GM12878 (cell line): Measurements from ENCODE around the gene CERCAM. TPM values are rescaled to one million over a fixed set of nuclear protein-coding genes. Genes with fewer than 3 reads are reported as not detected.
A peak's percentile ranks its signal among the peaks of the same experiment; 100 is the strongest.

Experiments used
- ATAC-seq: fragments of 200-7000 bp; cut with Tn5 transposase; 3 replicates; pipeline ENCODE4 v1.9.1; 2020; ENCODE audit warnings: mild to moderate bottlenecking, moderate library complexity
- BruUV-seq: library from RNA; stranded (reverse); fragments of 400-500 nt; replicated peaks from 2 replicates; lab custom pipeline; 2021; lab: Mats Ljungman, UMichigan
- CTCF ChIA-PET: fragments of 300-600 bp; sonication (Branson Sonifier 250); formaldehyde crosslinking; extraction: SDS; loops from one replicate; lab custom pipeline; 2021; ENCODE audit warnings: inconsistent platforms; lab: Yijun Ruan, JAX
- POLR2A ChIA-PET: fragments of 350-600 bp; formaldehyde crosslinking; extraction: SDS; loops from one replicate; lab custom pipeline; 2021; ENCODE audit warnings: inconsistent platforms; lab: Charles Lee
- RAD21 ChIA-PET: fragments of 300-600 bp; sonication (Branson Sonifier 250); formaldehyde crosslinking; loops from one replicate; lab custom pipeline; 2023; ENCODE audit warnings: antibody characterized with exemption; ENCODE audit not compliant: unreplicated experiment; lab: Charles Lee
- SMC1A ChIA-PET: fragments of 300-600 bp; sonication (Branson Sonifier 250); formaldehyde crosslinking; loops from one replicate; lab custom pipeline; 2023; ENCODE audit not compliant: unreplicated experiment, uncharacterized antibody; lab: Charles Lee
- DNase-seq: peaks from one replicate; pipeline ENCODE4 v3.0.0-alpha.2; 2011; ENCODE audit warnings: low read depth, low spot score
- FAIRE-seq: peaks from 3 replicates; lab custom pipeline; 2011; peaks lifted over from hg19 to GRCh38; lab: Jason Lieb, UNC
- H2AFZ ChIP-seq: 2 replicates; pipeline ENCODE4 v1.6.0; 2011; ENCODE audit warnings: low read depth, low read length, control low read depth; ENCODE audit not compliant: control insufficient read depth
- H3K27ac ChIP-seq: 2 replicates; pipeline ENCODE4 v1.5.1; 2011; ENCODE audit warnings: control low read depth; ENCODE audit not compliant: control insufficient read depth, insufficient read depth
- H3K27me3 ChIP-seq, 2 experiments: replicated peaks in 1 of 2; 2 replicates each; pipeline versions ENCODE4 v1.6.0 to v1.6.1; 2011; ENCODE audit warnings: low read length in 1 of 2; ENCODE audit not compliant: control insufficient read depth in 2 of 2, insufficient read depth in 2 of 2
- H3K36me3 ChIP-seq, 2 experiments: 2 replicates each; pipeline ENCODE4 v1.5.1; 2011; ENCODE audit warnings: low read length in 1 of 2; ENCODE audit not compliant: control insufficient read depth in 2 of 2, insufficient read depth in 2 of 2
- H3K4me1 ChIP-seq: 2 replicates; pipeline ENCODE4 v1.6.1; 2011; ENCODE audit warnings: mild to moderate bottlenecking, low read length, moderate library complexity, mixed read lengths; ENCODE audit not compliant: control insufficient read depth, insufficient read depth
- H3K4me2 ChIP-seq: 2 replicates; pipeline ENCODE4 v1.6.0; 2011; ENCODE audit warnings: control low read depth; ENCODE audit not compliant: control insufficient read depth, insufficient read depth
- H3K4me3 ChIP-seq: fragments of 200-600 bp; sonication (generic); 2 replicates; pipeline ENCODE4 v1.5.1; 2016
- H3K79me2 ChIP-seq: 2 replicates; pipeline ENCODE4 v1.6.0; 2011; ENCODE audit warnings: low read length; ENCODE audit not compliant: control insufficient read depth, insufficient read depth
- H3K9ac ChIP-seq: 2 replicates; pipeline ENCODE4 v1.8.0; 2011; ENCODE audit warnings: low read length, control low read depth, mixed read lengths; ENCODE audit not compliant: control insufficient read depth, insufficient read depth
- H3K9me3 ChIP-seq: replicated peaks from 3 replicates; pipeline ENCODE4 v1.5.1; 2011; ENCODE audit warnings: mild to moderate bottlenecking, low read length; ENCODE audit not compliant: control insufficient read depth, insufficient read depth
- H4K20me1 ChIP-seq: 2 replicates; pipeline ENCODE4 v1.6.0; 2011; ENCODE audit not compliant: control insufficient read depth, insufficient read depth
- BHLHE40 ChIP-seq, 2 experiments: fragments of 450-650 bp in 1 of 2; IDR thresholded peaks; 2 replicates each; pipeline ENCODE4 v1.6.1; 2011 to 2017; ENCODE audit warnings: low read depth in 2 of 2, borderline replicate concordance in 1 of 2, improper control_type of control experiment in 1 of 2, low read length in 1 of 2, mild to moderate bottlenecking in 1 of 2
- SRF ChIP-seq, 2 experiments: IDR thresholded peaks; 2 replicates each; pipeline ENCODE4 v1.6.1; 2011; ENCODE audit warnings: low read depth in 2 of 2, low read length in 2 of 2, mild to moderate bottlenecking in 1 of 2, moderate library complexity in 1 of 2
- WGBS: methylation state at CpG from one replicate; pipeline ENCODE4 v1.1.6; 2016; ENCODE audit warnings: low lambda C conversion rate; ENCODE audit not compliant: insufficient replicate concordance, insufficient coverage; ENCODE audit errors: missing lambda C conversion rate; 5-methylcytosine and 5-hydroxymethylcytosine counted together
- in situ Hi-C: fragments of 300-500 bp; cut with MboI; formaldehyde crosslinking; loops from 9 replicates; pipeline ENCODE4 v1.14.3; 2018; ENCODE audit warnings: mixed read lengths
- intact Hi-C: fragments of 100-400 bp; cut with micrococcal nuclease; formaldehyde crosslinking; loops from one replicate; pipeline ENCODE4 v1.14.2; 2022; ENCODE audit not compliant: unreplicated experiment
- polyA plus RNA-seq, 11 experiments: library from polyadenylated mRNA; depleted of rRNA in 4 of 11; unstranded in 6 of 11; stranded (reverse) in 5 of 11; fragments of >200 nt; fragmentation: Nextera tagmentation in 4 of 11; fragmentation: Illumina TruSeq in 1 of 11; extraction: Ambion mirVana in 4 of 11; extraction: Trizol in 1 of 11; gene quantifications; 1 replicate in 1 of 11; 2 replicates in 10 of 11; pipeline versions ENCODE4 v1.2.1 to v1.2.3, GENCODE V29; 2011 to 2016; ENCODE audit warnings: inconsistent platforms in 2 of 11, missing spikeins in 2 of 11, low read depth in 1 of 11
- total RNA-seq, 4 experiments: library from RNA; depleted of rRNA in 3 of 4; stranded (reverse); fragments of >200 nt in 3 of 4; fragmentation: Illumina TruSeq in 1 of 4; extraction: Trizol in 1 of 4; gene quantifications; 2 replicates each; pipeline versions ENCODE4 v1.2.1 to v1.2.3, GENCODE V29; 2013 to 2021

Gene CERCAM
- total and polyA plus RNA-seq, 10 of the 15 experiments (the other 5 are each of a cell fraction or from before 2014, with no cell fraction given), result 0.05 to 6.7 (median 0.71) TPM

GRCh38 chr9:128419061-128419925, 1.4 kb upstream of the CERCAM start:
- SMC1A ChIA-PET, result interaction anchor here (0.9 to 1.5 kb wide), 4 partner anchors 48 to 131 kb away, joined by 3 to 4 read pairs (median 4); partner anchors contain the start of gene URM1
- Histone ChIP-seq H3K4me1 (peaks cover 10% of the 10 kb centered on the region), H3K27me3 (peaks cover 7 to 11% of the 10 kb centered on the region in 2 experiments), H2AFZ (peak overlapping the region; percentile 45), H3K79me2 (no peaks in the 10 kb centered on the region), H3K4me3 (no peak overlapping the region), H4K20me1 (no peaks in the 10 kb centered on the region; the same call in 1 of the 2 replicates), H3K9ac (no peak overlapping the region; the same call in 1 of the 2 replicates), H3K4me2 (peak overlapping the region; percentile 50), H3K36me3 (no peaks in the 10 kb centered on the region), H3K27ac (no peak overlapping the region), H3K9me3 (no peaks in the 10 kb centered on the region)
- TF ChIP-seq BHLHE40 (IDR thresholded peaks at IDR 0.05; ENCODE audit: borderline replicate concordance in 1 of 2, low read depth in 2 of 2, low read length in 1 of 2), result peak in 1 of 2 experiments; percentile 73; a peak in 2 of 4 replicates
- no peak for TF ChIP-seq SRF (IDR thresholded peaks at IDR 0.05; ENCODE audit: low read depth in 2 of 2, low read length in 2 of 2)
- in situ Hi-C loops (no loop called here), intact Hi-C loops (no loop called here)
- RAD21 ChIA-PET, result interaction anchor here (1.3 to 2.8 kb wide), 5 partner anchors 9 to 295 kb away, joined by 3 to 11 read pairs (median 5); partner anchors contain the start of gene URM1
- BruUV-seq, result no TSS peak
- FAIRE-seq, result no peak
- 7% methylated on average over 25 of the region's 28 CpGs for WGBS
- DNase-seq, result no peak
- CTCF ChIA-PET, result interaction anchor here (0.6 to 3.5 kb wide), 32 partner anchors 8 to 529 kb away, joined by 3 to 26 read pairs (median 4); partner anchors contain the start of genes ENDOG, ODF2 and URM1
- no peak for ATAC-seq
- POLR2A ChIA-PET, result interaction anchor here (0.5 to 2.6 kb wide), 16 partner anchors 9 to 1045 kb away, joined by 3 to 9 read pairs (median 4); partner anchors contain the start of genes GLE1, SPTAN1 and URM1
